ENCODE data around the gene DENND6A.

Gene DENND6A

DNA sequence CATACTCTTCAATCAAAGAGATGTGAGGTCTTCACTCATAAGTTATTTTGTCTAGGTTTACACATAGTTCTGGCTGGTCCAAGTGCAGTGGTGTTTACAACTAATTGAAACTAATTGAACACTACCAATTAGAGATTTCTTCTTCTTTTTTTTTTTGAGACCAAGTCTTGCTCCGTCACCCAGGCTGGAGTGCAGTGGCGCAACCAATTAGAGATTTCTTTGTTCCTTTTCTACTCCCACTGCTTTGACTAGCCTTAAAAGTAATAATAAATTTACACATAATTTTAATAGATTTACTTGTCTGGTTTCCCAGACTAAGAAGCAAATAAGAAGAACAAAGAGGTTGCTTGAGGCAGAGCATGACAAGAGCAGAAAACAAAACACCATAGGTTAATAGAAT lies 6.7 kb upstream of the DENND6A start:
- TF ChIP-seq, protein P1, sequence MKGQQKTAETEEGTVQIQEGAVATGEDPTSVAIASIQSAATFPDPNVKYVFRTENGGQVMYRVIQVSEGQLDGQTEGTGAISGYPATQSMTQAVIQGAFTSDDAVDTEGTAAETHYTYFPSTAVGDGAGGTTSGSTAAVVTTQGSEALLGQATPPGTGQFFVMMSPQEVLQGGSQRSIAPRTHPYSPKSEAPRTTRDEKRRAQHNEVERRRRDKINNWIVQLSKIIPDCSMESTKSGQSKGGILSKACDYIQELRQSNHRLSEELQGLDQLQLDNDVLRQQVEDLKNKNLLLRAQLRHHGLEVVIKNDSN (IDR thresholded peaks at IDR 0.05) = no peak
- TF ChIP-seq NFIC (IDR thresholded peaks at IDR 0.05) = no peak
- TF ChIP-seq FOXM1 (IDR thresholded peaks at IDR 0.05; ENCODE audit: borderline replicate concordance, low read depth) = no peak
- no peak for TF ChIP-seq TEAD4 (IDR thresholded peaks at IDR 0.05)
- no peak for TF ChIP-seq CREB1 (IDR thresholded peaks at IDR 0.05; ENCODE audit: low read depth)
- no peak for TF ChIP-seq TAF1 (IDR thresholded peaks at IDR 0.05; ENCODE audit: low read depth)
- no peak for TF ChIP-seq RAD21 (IDR thresholded peaks at IDR 0.05; ENCODE audit: low read depth)
- no peak for TF ChIP-seq ZBTB7A (IDR thresholded peaks at IDR 0.05; ENCODE audit: low read depth)
- TF ChIP-seq, protein P2, sequence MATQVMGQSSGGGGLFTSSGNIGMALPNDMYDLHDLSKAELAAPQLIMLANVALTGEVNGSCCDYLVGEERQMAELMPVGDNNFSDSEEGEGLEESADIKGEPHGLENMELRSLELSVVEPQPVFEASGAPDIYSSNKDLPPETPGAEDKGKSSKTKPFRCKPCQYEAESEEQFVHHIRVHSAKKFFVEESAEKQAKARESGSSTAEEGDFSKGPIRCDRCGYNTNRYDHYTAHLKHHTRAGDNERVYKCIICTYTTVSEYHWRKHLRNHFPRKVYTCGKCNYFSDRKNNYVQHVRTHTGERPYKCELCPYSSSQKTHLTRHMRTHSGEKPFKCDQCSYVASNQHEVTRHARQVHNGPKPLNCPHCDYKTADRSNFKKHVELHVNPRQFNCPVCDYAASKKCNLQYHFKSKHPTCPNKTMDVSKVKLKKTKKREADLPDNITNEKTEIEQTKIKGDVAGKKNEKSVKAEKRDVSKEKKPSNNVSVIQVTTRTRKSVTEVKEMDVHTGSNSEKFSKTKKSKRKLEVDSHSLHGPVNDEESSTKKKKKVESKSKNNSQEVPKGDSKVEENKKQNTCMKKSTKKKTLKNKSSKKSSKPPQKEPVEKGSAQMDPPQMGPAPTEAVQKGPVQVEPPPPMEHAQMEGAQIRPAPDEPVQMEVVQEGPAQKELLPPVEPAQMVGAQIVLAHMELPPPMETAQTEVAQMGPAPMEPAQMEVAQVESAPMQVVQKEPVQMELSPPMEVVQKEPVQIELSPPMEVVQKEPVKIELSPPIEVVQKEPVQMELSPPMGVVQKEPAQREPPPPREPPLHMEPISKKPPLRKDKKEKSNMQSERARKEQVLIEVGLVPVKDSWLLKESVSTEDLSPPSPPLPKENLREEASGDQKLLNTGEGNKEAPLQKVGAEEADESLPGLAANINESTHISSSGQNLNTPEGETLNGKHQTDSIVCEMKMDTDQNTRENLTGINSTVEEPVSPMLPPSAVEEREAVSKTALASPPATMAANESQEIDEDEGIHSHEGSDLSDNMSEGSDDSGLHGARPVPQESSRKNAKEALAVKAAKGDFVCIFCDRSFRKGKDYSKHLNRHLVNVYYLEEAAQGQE (IDR thresholded peaks at IDR 0.05; ENCODE audit: low read depth) = no peak
- no peak for TF ChIP-seq EP300 (IDR thresholded peaks at IDR 0.05; ENCODE audit: borderline replicate concordance)
- TF ChIP-seq TCF12 (IDR thresholded peaks at IDR 0.05; ENCODE audit: low read depth) = no peak
- no peak for TF ChIP-seq EGR1 (IDR thresholded peaks at IDR 0.05)
- TF ChIP-seq YY1 (IDR thresholded peaks at IDR 0.05; ENCODE audit: low read depth) = no peak
- no peak for TF ChIP-seq CEBPB (IDR thresholded peaks at IDR 0.05)

DNA sequence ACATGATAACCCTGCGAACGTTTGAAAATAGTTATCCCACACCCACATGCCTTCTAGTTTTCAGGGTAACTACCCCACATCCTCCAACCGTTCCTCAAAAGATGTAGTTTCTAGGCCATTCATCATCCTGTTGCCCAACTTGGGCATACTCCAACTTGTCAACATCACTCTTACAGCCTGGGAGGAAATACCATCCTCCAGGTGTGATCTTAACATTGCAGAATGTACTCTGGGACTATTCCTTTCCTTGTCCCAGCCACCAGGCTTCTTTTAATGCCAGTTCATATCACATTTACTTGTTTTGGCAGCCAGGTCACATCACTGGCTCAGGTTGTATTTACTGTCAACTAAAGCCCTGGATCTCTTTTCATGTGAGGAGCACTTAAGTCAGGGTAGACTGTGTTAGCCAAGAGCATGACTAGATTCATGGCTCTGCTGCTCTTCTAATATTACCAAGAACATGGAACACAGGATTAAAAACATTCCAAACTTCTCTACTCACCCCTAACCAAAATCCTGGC lies 4.0 kb upstream of the DENND6A start:
- TF ChIP-seq FOXM1 (IDR thresholded peaks at IDR 0.05; ENCODE audit: borderline replicate concordance, low read depth) (no peak), RAD21 (IDR thresholded peaks at IDR 0.05; ENCODE audit: low read depth) (no peak), TAF1 (IDR thresholded peaks at IDR 0.05; ENCODE audit: low read depth) (no peak), CEBPB (IDR thresholded peaks at IDR 0.05) (no peak), YY1 (IDR thresholded peaks at IDR 0.05; ENCODE audit: low read depth) (no peak), NFIC (IDR thresholded peaks at IDR 0.05) (no peak), ZBTB7A (IDR thresholded peaks at IDR 0.05; ENCODE audit: low read depth) (no peak), TCF12 (IDR thresholded peaks at IDR 0.05; ENCODE audit: low read depth) (no peak), EP300 (IDR thresholded peaks at IDR 0.05; ENCODE audit: borderline replicate concordance) (no peak), EGR1 (IDR thresholded peaks at IDR 0.05) (no peak), TEAD4 (IDR thresholded peaks at IDR 0.05) (no peak), CREB1 (IDR thresholded peaks at IDR 0.05; ENCODE audit: low read depth) (no peak)
- TF ChIP-seq, protein P2 (IDR thresholded peaks at IDR 0.05; ENCODE audit: low read depth) = no peak
- TF ChIP-seq, protein P1 (IDR thresholded peaks at IDR 0.05) = no peak
- TF ChIP-seq, protein P3, sequence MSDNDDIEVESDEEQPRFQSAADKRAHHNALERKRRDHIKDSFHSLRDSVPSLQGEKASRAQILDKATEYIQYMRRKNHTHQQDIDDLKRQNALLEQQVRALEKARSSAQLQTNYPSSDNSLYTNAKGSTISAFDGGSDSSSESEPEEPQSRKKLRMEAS (IDR thresholded peaks at IDR 0.05) = no peak

DNA sequence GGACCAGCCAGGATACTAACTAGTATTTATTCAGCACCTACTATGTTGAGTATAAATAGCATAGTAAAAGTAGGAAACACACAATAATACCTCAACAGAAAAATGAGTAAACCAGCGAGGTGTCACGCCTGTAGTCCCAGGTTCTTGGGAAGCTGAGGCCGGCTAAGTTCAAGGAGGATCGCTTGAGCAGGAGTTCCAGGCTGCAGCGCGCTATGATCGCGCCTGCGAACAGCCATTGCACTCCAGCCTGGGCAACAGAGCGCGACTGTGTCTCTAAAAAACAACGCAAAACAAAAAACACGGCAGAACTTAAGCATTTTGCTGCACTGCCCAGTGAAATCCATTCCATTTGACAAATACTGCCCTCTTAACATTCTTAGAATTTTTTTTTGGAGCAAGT lies 1.3 kb upstream of the DENND6A start:
- TF ChIP-seq RAD21 (IDR thresholded peaks at IDR 0.05; ENCODE audit: low read depth) (no peak), YY1 (IDR thresholded peaks at IDR 0.05; ENCODE audit: low read depth) (no peak), TEAD4 (IDR thresholded peaks at IDR 0.05) (no peak), ZBTB7A (IDR thresholded peaks at IDR 0.05; ENCODE audit: low read depth) (no peak), TAF1 (IDR thresholded peaks at IDR 0.05; ENCODE audit: low read depth) (no peak), CREB1 (IDR thresholded peaks at IDR 0.05; ENCODE audit: low read depth) (no peak), EGR1 (IDR thresholded peaks at IDR 0.05) (no peak), TCF12 (IDR thresholded peaks at IDR 0.05; ENCODE audit: low read depth) (no peak), NFIC (IDR thresholded peaks at IDR 0.05) (no peak), CEBPB (IDR thresholded peaks at IDR 0.05) (no peak), EP300 (IDR thresholded peaks at IDR 0.05; ENCODE audit: borderline replicate concordance) (no peak), FOXM1 (IDR thresholded peaks at IDR 0.05; ENCODE audit: borderline replicate concordance, low read depth) (no peak)
- TF ChIP-seq, protein P2 (IDR thresholded peaks at IDR 0.05; ENCODE audit: low read depth) = no peak
- TF ChIP-seq, protein P3 (IDR thresholded peaks at IDR 0.05) = no peak
- TF ChIP-seq, protein P1 (IDR thresholded peaks at IDR 0.05) = no peak

Measured in Ishikawa (cell line).